ENCODE measurements around the gene NDUFAF7. TPM values are rescaled to one million over a fixed set of nuclear protein-coding genes. Genes with fewer than 3 reads are reported as not detected.
"Not testable (repeated sequence)": the region's sequence is repeated elsewhere in the genome, so short reads cannot be mapped to it uniquely, and the experiment has no call there.

NDUFAF7 gene
- total RNA-seq, 2 experiments from 2014 or later = 19.7 to 20.0 TPM

DNA sequence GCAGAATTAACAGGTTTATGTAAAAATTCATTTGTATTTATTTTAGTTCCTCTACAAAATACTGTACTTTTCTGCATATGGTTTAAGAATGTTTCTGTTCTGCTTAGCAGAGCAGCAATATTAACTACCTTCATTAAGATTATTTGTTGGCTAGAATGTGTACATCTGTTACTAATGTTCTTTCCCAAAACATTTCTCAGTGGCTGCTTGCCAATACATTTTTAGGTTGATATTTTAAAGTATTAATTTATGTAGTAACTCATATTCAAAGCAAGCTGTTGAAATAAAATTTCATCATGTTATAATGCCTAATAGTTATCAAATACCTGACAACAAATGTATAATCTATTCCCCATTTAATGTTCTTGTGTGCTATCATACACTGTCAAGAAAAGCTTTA is 52.9 kb downstream of the NDUFAF7 start:
- DNase-seq = no peak
- no peaks in the 10 kb centered on the region for H3K27me3 Mint-ChIP-seq (ENCODE audit: low read depth)
- no peak for ATAC-seq
- no peaks in the 10 kb centered on the region for H3K4me1 Mint-ChIP-seq (ENCODE audit: low read depth)
- H3K27ac Mint-ChIP-seq = no peak overlapping the region
- ChIA-PET CTCF (no interaction called here), POLR2A (no interaction called here)
- H3K9me3 Mint-ChIP-seq (ENCODE audit: insufficient read depth) = no peaks in the 10 kb centered on the region
- peaks cover 17% of the 10 kb centered on the region for H3K36me3 Mint-ChIP-seq (ENCODE audit: low read depth)
- H3K4me3 Mint-ChIP-seq = no peak overlapping the region

GRCh38 chr2:37287966-37288365 is 56.5 kb downstream of the NDUFAF7 start:
- peak; percentile 36 for ATAC-seq
- POLR2A ChIA-PET = no interaction called here
- H3K4me3 Mint-ChIP-seq = no peak overlapping the region
- peak; percentile 24 for DNase-seq
- H3K27ac Mint-ChIP-seq = no peak overlapping the region
- CTCF ChIA-PET = interaction anchor here (1.1 to 1.3 kb wide), 2 partner anchors 32 to 108 kb away, joined by 4 to 5 read pairs; no protein-coding TSS in a partner anchor
- H3K27me3 Mint-ChIP-seq (ENCODE audit: low read depth) = no peaks in the 10 kb centered on the region
- H3K9me3 Mint-ChIP-seq (ENCODE audit: insufficient read depth) = no peaks in the 10 kb centered on the region
- H3K4me1 Mint-ChIP-seq (ENCODE audit: low read depth) = no peaks in the 10 kb centered on the region
- H3K36me3 Mint-ChIP-seq (ENCODE audit: low read depth) = peaks cover 10% of the 10 kb centered on the region

DNA sequence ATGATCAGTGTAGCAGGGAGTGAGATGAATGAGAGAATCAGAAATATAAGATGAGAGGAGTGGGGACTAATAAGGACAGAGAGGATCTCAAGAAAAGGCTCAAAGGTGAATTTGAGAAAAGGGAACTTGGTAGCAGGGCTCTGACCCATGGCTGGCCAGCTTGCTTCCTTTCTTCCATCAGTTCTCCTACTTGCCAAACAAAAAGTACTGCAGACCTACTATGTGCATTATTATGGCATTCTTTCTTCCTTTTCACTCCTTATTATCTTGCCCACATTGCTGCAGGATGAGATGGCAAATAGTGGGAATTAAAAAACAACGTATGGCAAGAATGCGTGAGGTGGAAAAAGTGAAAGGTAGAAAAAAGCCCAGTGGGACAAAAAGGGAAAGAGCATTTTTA is 60.2 kb downstream of the NDUFAF7 start:
- Mint-ChIP-seq H3K9me3 (ENCODE audit: insufficient read depth) (no peaks in the 10 kb centered on the region), H3K27ac (no peak overlapping the region), H3K4me1 (ENCODE audit: low read depth) (no peaks in the 10 kb centered on the region), H3K4me3 (no peak overlapping the region), H3K27me3 (ENCODE audit: low read depth) (no peaks in the 10 kb centered on the region), H3K36me3 (ENCODE audit: low read depth) (peaks cover 10% of the 10 kb centered on the region)
- POLR2A ChIA-PET = no interaction called here
- CTCF ChIA-PET = interaction anchor here (0.8 to 0.9 kb wide), 2 partner anchors 76 to 540 kb away, joined by 3 read pairs; no protein-coding TSS in a partner anchor
- no peak for ATAC-seq
- no peak for DNase-seq

DNA sequence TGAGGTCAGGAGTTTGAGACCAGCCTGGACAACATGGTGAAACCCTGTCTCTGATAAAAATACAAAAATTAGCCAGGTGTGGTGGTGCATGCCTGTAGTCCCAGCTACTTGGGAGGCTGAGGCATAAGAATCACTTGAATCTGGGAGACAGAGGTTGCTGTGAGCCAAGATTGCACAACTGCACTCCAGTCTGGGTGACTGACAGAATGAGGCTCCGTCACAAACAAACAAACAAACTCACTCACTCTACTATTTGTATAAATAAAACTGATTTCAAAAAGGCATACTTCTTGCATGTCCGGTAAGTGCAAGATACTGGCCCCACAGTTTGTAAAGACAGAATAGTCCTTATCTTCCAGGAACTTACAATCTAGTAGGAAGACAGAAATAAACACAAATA is 63.4 kb downstream of the NDUFAF7 start:
- POLR2A ChIA-PET; ATAC-seq; H3K36me3 Mint-ChIP-seq (ENCODE audit: low read depth); H3K27ac Mint-ChIP-seq; H3K9me3 Mint-ChIP-seq (ENCODE audit: insufficient read depth); CTCF ChIA-PET; H3K4me1 Mint-ChIP-seq (ENCODE audit: low read depth); H3K4me3 Mint-ChIP-seq; H3K27me3 Mint-ChIP-seq (ENCODE audit: low read depth); DNase-seq: not testable (repeated sequence)

DNA sequence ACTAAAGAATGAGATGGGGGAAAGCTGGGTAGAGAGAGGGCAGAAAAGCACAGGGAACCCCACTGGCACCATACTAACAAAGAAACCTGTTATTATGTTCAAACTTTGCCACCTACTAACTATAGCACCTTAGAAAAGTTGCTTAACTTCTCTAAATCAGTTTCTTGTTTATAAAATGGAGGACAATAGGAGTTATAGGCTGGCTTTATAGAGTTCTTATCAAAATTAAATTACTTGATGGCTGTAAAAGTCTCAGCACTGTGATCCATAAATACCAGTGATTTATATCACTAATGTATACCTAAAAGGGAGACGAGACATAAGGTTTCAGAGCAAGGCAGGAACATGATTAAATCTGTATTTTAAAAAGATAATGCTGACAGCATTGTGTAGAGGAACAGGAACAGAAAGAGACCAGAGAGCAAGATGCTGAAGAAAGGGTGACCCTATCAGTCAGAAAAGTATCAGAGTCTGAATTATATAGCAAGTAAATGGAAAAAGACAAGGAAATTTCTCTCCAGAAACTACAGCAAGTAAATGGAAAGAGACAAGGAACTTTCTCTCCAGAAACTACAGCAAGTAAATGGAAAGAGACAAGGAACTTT is 64.1 kb downstream of the NDUFAF7 start:
- Mint-ChIP-seq H3K9me3 (ENCODE audit: insufficient read depth) (no peaks in the 10 kb centered on the region), H3K4me1 (ENCODE audit: low read depth) (no peaks in the 10 kb centered on the region), H3K27me3 (ENCODE audit: low read depth) (no peaks in the 10 kb centered on the region), H3K36me3 (ENCODE audit: low read depth) (peaks cover 3% of the 10 kb centered on the region), H3K27ac (no peak overlapping the region), H3K4me3 (no peak overlapping the region)
- POLR2A ChIA-PET = no interaction called here
- ATAC-seq (no peak), DNase-seq (no peak)
- CTCF ChIA-PET = no interaction called here

DNA sequence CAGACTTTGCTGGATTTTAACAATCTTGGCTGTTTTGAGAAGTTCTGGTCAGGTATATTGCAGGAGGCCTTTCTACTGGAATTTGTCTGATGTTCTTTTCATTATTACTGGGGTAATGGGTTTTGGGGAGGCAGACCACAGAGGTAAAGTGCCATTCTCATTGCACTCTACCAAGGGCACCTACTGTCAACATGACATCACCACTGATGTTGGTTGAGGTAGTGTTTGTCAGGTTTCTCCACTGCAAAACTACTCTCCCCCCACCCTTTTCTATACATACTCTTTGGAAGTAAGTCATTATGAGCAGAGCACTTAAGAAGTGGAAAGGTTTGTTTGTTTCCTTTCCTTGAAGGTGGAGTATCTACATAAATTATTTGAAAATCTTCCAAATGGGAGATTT is 66.2 kb downstream of the NDUFAF7 start:
- ATAC-seq (no peak), DNase-seq (no peak)
- ChIA-PET CTCF (no interaction called here), POLR2A (no interaction called here)
- no peaks in the 10 kb centered on the region for H3K36me3 Mint-ChIP-seq (ENCODE audit: low read depth)
- H3K27ac Mint-ChIP-seq = no peak overlapping the region
- H3K4me3 Mint-ChIP-seq = no peak overlapping the region
- no peaks in the 10 kb centered on the region for H3K4me1 Mint-ChIP-seq (ENCODE audit: low read depth)
- H3K9me3 Mint-ChIP-seq (ENCODE audit: insufficient read depth) = no peaks in the 10 kb centered on the region
- no peaks in the 10 kb centered on the region for H3K27me3 Mint-ChIP-seq (ENCODE audit: low read depth)

Other genes starting within 250 kb of the NDUFAF7 start
- gene HEATR5B, start 147.3 kb upstream of the NDUFAF7 start, total RNA-seq = 10 to 100 TPM; 16.4 to 17.0 TPM
- 10 to 100 TPM; 11.2 to 11.8 TPM for gene GPATCH11, start 147.1 kb upstream of the NDUFAF7 start, total RNA-seq
- 100 to 1,000 TPM; 113 to 117 TPM for gene EIF2AK2, start 74.7 kb upstream of the NDUFAF7 start, total RNA-seq
- gene SULT6B1, start 43.0 kb upstream of the NDUFAF7 start, total RNA-seq = not detected
- gene CEBPZOS, start 35.2 kb upstream of the NDUFAF7 start, total RNA-seq = 10 to 100 TPM; 35.1 to 36.0 TPM
- gene CEBPZ, start 62 bp upstream of the NDUFAF7 start, total RNA-seq = 10 to 100 TPM; 46.7 to 54.4 TPM
- 10 to 100 TPM; 18.7 to 21.5 TPM for gene PRKD3, start 93.2 kb downstream of the NDUFAF7 start, total RNA-seq
- gene QPCT, start 113.0 kb downstream of the NDUFAF7 start, total RNA-seq = not detected

All from activated CD8-positive, alpha-beta T cell treated with anti-CD3 and anti-CD28 coated beads, Interleukin-2, amount 10 ng/mL, durations not matched to agents 7 days and 5 days (primary cell).